NCI-H1092 treated with DMSO at 0.1 percent for 48 hours (cell line): Measurements from ENCODE around the gene CDX2.
A peak's percentile ranks its signal among the peaks of the same experiment; 100 is the strongest.
"Not testable (repeated sequence)": the region's sequence is repeated elsewhere in the genome, so short reads cannot be mapped to it uniquely, and the experiment has no call there.

Experiments used
- DNase-seq: peaks from one replicate; lab custom pipeline; 2025; lab: John Stamatoyannopoulos, UW

The CDX2 gene

DNA sequence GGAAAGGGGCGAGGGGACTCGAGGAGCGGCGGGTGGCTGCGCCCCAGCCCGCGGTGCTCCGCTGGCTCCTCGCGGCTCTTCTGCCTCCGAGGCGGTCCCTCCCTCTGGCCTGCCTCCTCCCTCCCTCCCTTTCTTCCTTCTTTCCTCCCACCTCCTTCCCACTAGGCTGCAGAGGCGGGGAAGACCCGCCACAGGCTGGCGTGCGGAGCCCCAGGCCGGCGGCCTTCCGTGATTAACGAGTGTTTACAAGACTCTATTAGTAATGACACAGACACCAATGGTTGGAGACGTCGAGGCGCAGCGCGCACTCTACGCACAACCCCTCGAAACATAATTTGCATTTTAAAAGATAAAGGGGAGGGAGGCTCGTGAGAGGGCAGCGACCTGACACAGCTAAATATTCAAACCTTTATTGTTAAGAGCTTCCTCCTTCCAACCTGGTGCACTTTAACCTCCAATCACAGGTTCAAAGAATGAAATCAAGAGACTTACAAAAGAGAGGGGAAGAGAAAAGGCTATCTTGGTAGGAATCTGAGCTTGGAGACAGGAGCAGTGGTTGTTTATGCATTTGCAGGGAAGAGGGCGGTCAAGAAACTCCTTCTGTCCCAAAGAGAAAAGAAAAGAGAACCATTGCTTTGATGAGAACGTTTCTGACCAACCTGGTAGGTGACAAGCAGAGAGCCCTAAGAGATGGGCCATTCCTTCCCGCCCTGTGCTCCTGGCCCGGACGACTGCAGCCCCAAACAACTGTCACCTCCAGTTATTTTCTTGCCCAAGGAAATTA lies at the start of gene CDX2:
CDX2 (minus strand) TSS at position 234 of the 784 bp plus-strand sequence. CDS start 309 bp downstream, outside the sequence.
- no peak for DNase-seq

DNA sequence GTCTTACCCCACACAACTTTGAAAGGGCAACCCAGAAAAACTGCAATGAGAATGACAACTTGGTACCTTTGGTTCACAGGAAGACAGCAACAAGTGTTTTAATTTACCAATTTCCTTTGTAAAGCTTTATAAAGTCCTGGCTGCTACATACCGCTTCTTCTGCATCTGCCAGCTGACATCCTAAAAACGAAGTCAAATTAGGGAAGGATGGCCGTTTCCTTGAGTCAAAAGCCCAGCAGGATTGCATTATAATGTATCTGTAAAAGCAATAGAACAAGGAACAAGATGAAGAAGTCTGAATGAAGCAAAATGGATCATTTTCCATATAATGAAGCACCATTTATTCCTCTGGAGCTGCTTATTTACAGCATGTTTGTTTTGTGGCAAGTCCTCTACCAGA lies 45.2 kb upstream of the CDX2 start:
- no peak for DNase-seq

GRCh38 chr13:28013482-28013881 lies 44.4 kb upstream of the CDX2 start:
- DNase-seq: no peak

GRCh38 chr13:28012896-28013295 lies 43.8 kb upstream of the CDX2 start:
- DNase-seq: no peak

GRCh38 chr13:28012383-28012782 lies 43.3 kb upstream of the CDX2 start:
- DNase-seq: no peak

GRCh38 chr13:28010046-28010445 lies 40.9 kb upstream of the CDX2 start:
- no peak for DNase-seq

GRCh38 chr13:28005016-28005415 lies 35.9 kb upstream of the CDX2 start:
- DNase-seq: not testable (repeated sequence)

GRCh38 chr13:28002886-28003698 lies 34.0 kb upstream of the CDX2 start:
- DNase-seq: no peak

DNA sequence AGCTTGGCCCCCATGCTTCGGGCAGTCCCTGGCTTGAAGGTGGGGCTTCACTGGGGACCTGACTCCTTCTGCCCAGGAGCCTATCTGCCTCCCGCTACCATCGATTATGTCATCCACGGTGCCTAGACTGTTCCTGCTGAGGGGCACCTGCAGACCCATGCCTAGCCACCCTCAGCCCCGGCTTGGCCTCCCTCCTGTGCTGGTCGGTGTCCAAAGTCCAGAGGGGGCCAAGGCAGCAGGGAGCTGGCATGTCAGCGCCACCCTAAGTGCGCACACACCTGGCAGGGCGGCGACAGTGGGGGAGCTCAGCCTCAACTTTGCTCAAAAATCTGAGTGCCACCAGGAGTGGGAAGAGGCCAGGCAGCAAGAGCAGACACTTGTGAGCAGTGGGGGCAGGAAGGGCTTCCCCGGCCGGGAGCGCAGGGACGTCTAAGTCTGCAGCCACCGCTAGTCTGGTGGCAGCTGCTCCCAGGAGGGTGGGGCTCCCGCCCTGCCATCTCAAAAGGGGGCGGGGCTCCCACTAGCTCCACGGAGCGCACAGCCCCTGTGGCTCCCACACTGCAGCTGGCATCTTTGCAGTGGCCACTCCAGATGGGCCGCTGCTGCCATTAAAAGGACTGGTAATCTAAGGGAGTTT lies 32.8 kb upstream of the CDX2 start:
- no peak for DNase-seq

- DNase-seq: no peak
These were observed 31.9 kb upstream of the CDX2 start for GRCh38 chr13:28001049-28001448.

- no peak for DNase-seq
These were observed 31.5 kb upstream of the CDX2 start for GRCh38 chr13:28000567-28000966.

DNA sequence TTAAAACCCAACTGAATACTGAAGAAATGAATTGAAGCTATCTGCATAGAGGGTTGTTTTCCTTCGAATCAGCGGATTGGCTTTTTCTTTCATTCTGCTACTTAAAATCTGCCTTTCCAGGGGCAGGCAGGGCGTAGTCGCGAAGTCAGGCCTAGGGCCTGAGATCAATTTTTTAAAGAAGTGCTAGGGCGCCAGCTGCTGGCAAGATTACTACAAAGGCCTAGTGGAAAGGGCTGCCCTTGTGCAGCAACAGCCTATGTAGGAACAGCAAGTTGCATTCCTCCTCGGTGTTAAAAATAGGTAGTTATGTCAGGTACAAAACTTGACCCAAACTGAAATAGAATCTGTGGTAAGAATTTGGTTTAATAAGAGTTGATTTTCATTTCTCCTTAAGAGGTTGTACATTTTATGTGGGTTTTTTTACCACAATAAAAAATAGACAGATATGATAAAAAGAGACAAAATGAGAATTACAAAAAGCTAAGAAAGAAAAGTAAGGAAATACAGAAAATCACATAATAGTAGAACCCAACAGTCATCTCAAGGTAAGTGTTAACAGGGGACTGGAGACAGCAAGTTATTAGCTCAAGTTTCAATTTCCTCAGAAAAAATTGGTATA lies 28.9 kb upstream of the CDX2 start:
- DNase-seq: peak; percentile 23

GRCh38 chr13:27991881-27992280 lies 22.8 kb upstream of the CDX2 start:
- DNase-seq: no peak

DNA sequence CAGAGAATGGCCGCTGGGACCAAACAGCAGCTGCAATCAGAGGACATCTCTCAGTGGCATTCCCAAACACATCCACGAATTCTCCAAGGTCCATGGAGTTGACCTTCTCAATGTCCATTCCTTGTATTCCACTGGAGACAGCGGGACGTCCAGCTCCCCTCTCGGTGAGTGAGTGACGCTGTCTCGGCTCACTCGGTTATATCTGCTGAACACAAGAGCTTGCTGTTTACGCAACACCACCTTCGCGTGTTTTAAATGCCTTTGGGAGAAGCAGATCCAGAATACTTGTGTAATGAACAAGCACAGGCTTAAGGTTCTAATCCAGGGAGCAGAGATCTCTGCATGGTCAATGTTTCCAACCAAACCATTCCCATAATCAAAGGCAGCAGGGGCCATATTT lies 19.4 kb upstream of the CDX2 start, which contains the start of gene URAD:
URAD (minus strand) TSS at position 174 of the 400 bp plus-strand sequence; CDS start at position 118, 56 bp downstream.
- no peak for DNase-seq

DNA sequence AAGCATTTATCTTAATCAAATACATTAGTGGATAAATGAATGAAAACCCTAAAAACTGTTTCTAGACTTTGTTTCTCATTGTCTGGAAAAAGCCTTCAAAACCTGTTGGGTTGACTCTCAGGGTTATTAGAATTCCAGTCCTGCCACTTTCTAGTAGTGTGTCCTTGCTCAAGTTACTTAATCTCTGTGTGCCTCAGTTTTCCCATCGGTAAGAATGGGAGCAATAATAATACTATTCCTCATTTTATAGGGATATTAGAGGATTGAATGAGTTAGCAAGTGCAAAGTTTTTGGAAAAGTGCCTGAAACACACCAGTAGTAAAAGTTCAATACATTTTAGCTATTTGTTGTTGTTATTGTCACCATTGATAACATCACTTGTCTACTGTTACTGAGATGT lies 16.5 kb upstream of the CDX2 start:
- DNase-seq: no peak

DNA sequence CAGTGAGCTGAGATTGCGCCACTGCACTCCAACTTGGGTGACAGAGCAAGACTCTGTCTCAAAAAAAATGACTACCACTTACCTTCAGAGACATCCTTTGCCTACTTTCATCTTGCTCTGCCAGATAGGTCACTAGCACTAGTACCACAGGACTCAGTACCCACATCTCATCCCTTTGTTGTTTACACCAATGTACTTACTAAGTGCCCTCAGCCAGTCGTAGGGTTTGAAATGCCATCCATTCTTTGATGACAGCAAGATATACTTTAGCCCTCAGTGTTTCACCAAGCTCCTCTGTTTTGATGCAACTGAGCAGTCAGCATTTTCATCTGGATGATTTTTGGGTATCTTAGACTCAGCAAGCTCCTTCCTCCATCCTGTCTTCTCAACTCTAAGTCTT lies 13.2 kb upstream of the CDX2 start:
- DNase-seq: no peak

GRCh38 chr13:27981006-27981708 lies 12.0 kb upstream of the CDX2 start:
- DNase-seq: no peak

DNA sequence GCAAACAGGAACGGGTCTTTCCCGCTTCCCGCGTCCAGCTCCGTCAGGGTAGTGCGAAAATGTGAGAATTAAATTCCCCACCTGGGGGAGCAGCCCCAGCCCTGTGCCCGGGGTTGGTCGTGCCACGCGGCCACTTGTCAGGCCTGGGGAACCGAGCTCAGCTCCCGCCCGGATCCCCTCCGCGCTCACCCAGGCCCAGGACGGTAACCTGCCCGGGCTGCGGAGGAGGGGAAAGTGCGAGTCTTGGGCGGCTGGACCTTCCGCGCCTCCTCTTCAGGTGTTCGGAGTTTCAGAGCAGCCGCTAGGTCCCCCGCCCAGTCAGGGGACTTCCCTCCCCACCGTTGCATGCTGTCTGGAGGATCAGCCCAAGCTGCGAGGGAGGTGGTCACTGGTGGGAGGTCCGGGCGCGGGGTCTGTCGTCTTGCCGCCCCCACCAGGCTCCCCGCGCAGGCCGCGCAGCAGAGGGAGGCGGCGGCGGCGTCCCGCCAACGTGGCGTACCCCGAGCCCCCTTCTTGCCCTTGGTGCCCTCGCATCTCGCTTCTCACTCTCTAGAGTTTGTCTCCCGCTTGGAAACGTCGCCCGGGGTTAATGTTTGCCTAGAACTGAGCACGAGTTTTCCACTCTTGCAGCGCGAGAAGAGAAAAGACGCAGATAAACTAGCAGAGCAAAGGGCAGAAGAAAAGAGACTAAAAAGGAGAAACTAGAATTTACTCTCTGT lies 11.3 kb upstream of the CDX2 start:
- DNase-seq: no peak

DNA sequence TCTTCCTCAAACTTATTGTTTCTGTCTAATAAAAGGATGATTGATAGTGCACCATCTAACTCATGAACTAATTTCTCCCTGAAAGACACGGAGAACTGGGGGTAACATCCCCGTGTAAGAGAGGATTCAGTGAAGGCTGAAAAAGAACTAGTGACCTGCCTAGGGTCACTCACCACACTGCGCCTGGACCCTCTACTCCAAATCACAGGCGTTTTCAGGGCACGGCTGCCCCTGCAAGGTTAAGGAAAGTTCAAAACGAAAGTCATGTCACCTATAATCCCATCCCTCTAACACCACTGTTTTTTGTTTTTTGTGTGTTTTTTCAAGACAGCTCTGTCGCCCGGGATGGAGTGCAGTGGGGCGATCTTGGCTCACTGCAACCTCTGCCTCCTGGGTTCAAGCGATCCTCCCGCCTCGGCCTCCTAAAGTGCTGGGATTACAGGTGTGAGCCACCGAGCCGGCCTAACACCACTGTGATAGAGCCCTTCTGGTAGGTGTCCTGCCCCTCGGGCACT lies 10.7 kb upstream of the CDX2 start:
- DNase-seq: no peak

DNA sequence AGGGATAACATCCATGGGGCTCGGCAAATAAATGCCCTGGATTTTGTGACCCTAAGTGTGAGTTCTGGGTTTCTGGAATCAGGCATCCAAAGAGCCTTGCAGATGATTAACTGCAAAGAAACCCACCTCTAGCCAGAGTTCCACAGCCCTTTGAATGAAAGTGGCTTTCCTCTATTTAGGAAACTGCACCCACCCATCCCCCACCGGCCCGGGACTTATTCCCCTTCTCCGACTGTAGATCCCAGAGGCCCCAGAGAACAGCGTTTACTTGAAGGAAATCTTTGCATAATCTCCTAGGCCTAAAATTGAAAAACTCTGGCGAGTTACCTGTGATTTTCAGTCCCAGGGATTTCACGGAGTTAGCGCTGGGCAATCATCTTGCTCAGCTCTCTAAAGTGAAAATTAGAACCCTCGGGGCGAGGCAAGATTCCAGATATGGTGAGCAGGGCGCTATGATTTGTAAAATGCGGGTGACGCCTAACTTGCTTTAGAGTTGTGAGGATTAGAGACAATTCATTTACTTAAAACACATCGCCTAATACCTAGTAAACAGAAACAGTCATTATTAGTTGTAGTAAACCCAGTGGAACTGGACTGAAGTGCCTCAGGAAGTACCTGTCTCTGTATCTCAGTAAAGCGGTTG lies 10.0 kb upstream of the CDX2 start:
- DNase-seq: no peak
